Testis (tissue), 2 donors: ENCODE data around the gene DFFB.

Source experiments
- POLR2A ChIP-seq: fragments of 450-650 bp; IDR thresholded peaks from one replicate; pipeline ENCODE4 v1.6.1; 2017; ENCODE audit warnings: antibody characterized with exemption, mild to moderate bottlenecking, moderate library complexity
- TF ChIP-seq, protein P1 (sequence below), 3 experiments: fragments of 450-650 bp in 2 of 3; fragments of 200-600 bp in 1 of 3; sonication (generic) in 1 of 3; IDR thresholded peaks; one replicate each; pipeline ENCODE4 v1.5.1; 2016 to 2019; ENCODE audit warnings: antibody characterized with exemption in 3 of 3, mild to moderate bottlenecking in 2 of 3, moderate library complexity in 1 of 3

DNA sequence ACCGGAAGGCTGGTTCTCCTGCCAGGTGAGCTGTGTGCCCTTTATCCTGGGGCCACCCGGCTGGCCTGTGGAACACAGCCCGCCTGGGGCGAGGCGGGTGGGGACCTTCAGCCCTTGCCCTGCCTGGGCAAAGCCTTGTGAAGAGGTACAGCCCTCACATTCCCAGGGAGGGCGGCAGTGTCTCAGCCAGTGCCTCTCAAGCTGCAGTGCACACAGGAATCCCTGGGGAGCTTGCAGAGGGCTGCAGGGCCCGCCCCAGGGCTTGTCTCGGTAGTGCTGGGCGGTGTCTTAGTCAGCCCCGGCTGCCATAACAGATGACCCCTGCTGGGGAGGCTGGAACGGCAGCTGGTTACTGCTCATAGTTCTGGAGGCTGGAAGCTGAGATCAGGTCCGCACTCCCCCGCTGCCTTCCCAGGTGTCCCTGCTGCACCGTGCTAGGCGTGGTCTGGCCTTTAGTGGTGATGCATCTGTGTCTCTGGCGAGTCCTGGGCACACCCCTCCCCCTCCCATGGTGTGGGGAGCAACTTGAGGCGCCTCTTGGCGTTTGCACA is 12.6 kb downstream of the DFFB start:
- TF ChIP-seq, protein P1, sequence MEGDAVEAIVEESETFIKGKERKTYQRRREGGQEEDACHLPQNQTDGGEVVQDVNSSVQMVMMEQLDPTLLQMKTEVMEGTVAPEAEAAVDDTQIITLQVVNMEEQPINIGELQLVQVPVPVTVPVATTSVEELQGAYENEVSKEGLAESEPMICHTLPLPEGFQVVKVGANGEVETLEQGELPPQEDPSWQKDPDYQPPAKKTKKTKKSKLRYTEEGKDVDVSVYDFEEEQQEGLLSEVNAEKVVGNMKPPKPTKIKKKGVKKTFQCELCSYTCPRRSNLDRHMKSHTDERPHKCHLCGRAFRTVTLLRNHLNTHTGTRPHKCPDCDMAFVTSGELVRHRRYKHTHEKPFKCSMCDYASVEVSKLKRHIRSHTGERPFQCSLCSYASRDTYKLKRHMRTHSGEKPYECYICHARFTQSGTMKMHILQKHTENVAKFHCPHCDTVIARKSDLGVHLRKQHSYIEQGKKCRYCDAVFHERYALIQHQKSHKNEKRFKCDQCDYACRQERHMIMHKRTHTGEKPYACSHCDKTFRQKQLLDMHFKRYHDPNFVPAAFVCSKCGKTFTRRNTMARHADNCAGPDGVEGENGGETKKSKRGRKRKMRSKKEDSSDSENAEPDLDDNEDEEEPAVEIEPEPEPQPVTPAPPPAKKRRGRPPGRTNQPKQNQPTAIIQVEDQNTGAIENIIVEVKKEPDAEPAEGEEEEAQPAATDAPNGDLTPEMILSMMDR (IDR thresholded peaks at IDR 0.05): no peak
- no peak for TF ChIP-seq POLR2A
